ENCODE data around the gene CMTM6.
"Not testable (repeated sequence)": the region's sequence is repeated elsewhere in the genome, so short reads cannot be mapped to it uniquely, and the experiment has no call there.

Gene CMTM6

DNA sequence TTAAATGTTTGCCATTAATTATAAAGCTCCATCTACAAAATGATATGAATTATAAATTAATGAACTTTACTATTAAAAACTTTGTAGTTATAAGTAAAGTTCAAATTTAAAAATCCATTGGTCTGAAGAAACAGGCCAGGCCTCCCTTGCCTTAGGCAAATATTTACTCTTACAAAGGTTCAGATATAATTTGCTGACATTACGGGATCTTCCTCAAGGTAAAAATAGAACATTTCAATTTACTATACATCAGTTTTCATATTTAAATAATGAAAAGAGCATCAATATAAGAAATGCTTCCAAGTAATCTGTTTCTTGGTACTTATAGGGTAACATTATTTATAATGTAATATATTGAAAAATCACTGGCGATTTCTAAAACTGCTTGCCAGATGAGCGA is 3.7 kb downstream of the CMTM6 start:
- no peak for DNase-seq

DNA sequence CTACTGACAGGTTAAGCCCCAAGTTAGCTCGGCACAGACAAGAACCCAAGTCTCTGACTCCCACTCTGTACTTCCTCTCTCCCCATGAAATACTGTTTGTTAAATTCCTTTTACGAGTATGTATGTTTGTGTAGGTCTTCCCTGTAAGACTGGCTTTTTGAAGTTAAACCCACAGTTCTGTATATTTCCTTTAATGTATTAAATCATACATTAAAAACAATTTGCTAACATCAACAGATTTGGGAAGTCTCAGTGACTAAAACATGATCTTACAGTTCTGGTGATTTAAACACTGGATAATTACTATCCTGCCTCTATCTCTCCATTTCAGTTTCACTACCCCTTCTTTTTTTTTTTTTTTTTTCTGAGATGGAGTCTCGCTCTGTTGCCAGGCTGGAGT is 4.4 kb downstream of the CMTM6 start:
- DNase-seq, result no peak

DNA sequence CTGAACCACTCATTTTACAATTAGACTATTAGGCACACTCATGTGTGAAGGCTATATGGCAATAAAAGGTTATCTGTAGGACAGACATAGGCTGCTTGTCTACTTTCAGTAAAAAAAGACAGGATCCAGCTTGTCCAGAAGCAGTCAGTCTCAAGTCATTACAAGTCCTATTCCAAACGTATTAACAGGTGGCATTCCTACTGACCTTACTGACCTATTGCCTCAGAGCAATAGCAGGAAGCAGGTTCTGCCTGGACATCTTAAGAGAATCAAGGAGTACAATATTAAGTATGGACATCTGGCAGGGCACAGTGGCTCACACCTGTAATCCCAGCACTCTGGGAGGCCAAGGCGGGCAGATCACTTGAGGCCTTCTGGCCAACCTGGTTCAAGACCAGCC is 7.0 kb downstream of the CMTM6 start:
- no peak for DNase-seq

DNA sequence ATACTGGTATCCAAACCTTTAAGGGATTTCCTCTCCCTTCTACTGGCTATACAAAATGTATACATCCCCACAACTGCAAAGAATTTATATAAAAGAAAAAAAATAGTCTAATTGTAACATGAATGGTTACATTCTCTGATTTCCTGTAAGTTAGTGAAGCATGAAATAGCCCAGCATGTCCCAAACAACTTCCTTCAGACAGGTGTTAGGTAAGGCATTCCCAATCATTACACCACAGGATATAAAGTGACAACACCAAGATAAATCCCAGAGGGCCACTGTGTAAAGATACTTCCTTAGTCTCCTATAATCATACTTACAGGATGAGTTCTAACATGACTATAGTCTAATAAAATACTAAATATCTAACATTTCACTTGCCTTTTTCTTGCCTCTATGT is 7.6 kb downstream of the CMTM6 start:
- no peak for DNase-seq

DNA sequence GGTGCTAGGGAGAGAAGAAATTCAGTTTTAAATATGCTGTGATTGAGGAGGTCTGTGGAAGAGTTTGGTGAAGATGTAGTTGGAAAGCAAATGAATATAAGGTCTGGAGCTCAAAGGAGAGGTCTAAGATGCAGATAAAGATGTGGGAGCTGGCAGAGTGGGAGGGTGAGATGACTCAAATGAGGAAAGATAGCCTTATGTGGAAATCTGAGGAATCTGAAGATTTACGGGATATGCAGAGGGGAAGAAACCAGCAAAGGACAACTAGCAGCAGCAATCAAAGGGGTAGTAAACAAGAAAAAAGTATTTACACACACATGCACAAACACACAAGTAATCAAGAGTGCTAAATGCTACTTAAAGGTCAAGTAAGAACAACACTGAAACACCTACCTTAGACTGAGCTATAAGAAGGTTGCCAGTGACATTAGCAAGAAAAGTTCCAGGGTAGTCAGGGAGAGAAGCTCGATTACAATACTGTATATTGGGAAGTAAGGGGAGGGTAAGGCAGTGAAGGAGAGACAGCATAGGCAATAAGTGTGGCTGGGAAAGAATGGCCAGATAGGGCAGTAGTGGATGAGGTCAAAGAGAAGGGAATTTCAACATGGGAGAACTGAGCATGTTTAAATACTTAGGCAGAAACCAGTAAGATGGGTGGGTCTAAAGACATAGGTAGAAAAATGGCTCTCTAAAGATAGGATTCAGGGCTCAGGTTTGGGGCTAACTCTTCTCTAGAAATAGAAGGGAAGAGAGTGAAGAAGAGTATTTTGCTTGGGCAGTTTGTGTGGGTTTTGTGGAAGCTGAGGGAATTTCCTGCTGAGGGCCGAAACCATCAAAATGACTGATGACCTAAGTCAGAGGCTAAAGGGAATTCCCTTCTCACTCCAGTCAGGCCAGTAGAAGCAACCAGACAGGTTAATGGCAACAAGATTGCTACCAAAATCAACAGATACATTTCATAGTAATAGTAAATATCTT is 8.9 kb downstream of the CMTM6 start:
- no peak for DNase-seq

DNA sequence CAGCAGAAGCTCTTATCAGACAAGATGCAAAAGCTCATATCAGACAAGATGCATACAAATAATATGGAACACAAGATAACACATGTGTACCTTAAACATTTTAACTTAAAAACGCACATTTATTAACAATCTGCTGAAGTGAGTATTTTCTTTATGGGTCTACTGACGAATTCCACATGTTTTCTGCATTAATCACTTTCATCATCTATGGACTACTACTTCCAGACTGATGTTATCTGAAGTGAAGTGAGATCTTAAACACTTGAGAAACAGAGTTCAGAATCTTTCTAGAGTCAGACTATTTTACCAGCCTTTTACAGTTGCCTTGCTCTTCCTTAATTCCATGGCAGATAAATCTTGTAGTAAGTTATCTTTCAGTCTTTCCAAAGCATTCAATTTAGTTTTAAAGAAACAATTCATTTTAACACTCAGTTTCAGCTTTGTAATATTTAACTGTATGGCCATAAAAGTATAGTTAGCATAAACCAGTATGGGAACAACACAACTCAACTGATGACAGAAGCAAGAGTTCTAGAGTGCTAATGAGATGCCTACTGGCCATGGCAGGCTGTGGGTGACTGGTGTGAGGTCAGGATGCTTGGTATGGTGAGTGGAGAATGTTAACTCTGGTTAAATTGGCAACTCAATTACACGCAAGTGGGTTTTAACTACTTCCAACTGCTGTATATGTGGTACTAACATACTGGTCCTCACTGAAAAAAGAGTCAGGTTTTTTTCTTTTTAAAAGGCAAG is 9.8 kb downstream of the CMTM6 start:
- no peak for DNase-seq

DNA sequence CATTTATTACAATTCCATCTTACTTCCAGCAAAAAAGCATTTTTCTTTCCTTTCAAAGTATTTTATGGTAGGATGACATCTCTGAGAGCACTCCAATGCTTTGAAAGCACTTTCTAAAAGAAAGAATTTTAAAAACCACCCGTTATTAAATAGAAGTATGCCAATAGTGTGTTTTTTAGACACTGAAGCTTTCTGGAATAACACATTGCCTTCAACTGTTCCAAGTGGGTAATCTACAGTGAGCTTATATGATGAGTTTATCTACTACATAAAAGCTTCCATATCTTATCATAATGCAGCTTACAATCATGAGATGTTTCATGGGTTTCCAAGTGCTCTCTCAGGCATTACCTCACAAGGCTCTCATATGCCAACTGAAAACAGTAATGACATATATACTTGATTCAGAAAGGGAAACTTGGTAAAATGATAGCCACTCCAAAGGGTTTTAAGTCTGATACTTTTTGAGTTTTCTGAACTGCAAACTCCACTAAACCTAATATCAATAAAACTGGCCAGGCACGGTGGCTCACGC is 14.1 kb downstream of the CMTM6 start:
- no peak for DNase-seq

DNA sequence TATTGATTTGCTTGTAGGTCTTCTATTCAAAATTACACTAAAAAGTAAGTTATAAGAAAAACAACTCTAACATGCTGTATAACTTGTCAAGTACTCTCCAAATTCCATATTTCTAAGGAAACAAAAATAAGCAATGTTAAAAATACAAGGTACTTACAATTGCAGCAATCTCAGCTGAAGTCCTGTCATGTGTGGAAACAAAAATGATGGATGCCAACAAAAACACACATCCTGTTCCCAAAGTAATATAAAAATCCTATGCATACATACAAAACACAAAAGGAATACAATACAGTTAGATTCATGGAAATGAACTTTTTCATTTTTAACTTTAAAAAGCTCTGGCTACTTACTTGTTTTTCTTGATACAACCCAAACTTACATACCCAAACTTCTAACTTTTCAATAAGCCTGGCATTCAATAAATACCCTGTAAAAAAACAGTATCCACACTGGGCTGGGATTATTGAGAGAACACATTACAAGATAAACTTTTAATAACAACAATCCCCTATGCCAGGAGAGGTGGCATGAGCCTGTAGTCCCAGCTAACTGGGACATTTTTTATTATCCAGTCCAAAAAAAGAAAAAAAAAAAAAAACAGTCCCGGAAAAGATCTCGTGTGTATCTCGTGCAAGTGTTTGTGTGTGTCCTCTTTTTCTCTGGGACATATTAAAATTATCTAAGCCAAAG is 14.7 kb downstream of the CMTM6 start:
- no peak for DNase-seq

DNA sequence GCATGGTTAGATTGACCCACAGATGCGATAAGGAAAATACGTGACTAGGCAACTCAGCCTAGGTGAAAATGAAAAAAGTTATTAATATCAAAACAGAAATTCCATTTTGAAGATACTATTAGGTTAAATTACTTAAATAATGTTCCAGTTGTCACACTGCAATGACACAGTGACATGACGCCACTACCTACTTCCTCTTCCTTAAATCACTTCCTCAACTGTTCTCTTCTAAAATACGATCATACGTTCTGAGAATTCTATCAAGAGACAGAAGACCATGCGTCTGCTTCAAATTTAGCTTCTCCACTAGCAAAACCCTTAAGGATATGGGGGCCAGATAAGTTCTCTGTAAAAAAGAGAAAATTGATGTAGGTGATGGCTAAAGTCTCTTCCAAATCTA is 18.2 kb downstream of the CMTM6 start:
- DNase-seq, result no peak

DNA sequence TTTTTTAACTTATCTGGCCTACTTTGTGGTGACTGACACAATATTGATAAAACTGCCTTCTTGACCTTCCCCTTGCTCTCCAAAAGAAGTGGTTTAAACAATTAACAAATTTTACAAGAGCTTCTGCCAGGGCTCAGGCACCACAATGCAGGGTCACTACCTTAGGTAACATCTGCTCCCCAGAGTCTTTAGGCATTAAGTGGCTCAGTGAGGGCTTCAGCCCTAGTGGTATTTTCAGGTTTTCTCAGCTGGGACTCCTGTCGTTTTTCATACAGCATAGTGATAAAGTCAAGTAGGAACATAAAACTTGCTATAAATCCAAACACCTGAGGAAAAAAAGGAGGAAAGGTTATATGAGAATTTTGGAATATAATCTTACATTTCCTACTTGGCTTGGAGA is 18.9 kb downstream of the CMTM6 start:
- DNase-seq, result no peak

DNA sequence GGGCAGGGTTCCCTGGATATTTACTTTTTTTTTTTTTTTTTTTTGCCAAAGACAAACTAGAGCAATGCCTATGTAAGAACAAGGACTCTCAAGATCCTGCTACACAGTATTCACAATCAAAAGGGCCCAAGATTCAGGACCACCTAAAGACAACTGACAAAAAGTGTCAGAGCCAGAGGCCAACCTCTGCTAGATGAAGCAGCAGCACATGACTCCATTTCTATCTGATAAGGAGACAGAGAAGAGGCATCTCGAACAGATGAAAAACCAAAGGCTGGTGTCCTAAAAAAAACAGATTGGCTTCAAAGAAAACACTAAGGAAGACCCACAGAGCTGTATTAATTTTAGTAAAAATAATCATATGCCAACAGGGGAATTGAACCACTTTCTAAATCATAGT is 20.0 kb downstream of the CMTM6 start:
- DNase-seq, result no peak

DNA sequence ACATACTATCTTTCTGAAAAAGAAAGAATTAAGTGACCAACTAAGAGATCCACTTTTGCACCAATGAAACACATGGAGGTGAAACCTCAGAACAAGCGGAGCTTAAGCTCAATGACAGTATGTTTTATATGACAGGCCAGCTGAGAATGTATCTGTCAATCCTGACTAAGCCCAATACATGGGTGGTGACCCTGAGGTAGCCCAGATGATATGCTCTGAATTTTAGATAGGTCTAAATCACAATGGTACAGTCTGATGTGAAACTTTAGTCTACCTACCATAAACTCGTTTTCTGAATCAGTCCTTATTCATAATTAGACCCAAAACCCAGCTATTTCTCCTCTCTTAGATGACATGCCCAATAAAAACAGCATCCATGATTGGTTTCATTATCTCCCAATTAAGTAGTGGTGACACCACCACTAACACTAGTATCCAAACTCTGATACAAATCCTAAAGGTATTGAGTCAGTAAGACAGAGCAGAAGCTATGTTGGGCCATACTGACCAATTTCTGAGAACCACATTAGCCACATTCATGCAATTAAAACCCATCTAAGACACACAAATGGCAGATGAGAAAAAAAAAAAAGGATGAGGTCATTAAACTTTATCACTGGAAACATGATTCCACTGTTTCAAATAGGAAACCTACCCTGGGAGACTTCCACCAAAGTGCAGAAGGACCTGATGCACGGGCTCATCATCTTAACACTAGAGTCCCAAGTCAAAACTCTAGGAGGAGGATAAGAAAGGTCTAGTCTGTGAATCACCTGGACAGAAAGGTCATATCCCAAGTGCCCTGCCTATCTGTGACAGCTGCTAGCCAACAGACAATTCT is 20.6 kb downstream of the CMTM6 start:
- no peak for DNase-seq

DNA sequence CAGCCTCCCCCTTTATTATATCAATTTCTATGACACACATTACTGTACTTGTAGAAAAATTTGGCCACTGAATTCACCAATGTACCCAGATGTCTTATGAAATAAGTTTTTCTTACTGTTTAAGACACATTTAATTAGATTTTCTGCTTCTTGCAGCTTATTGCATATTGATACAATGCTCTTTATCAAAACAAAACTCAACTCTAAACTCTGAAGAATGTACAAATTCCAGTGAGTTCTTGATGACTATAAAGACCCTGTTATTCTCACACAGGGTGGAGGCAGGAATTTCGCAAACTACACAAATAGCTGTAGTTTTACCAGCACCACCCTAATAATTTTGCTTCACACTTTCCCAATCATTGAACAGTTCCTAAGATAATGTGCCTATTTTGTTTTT is 22.0 kb downstream of the CMTM6 start:
- no peak for DNase-seq

DNA sequence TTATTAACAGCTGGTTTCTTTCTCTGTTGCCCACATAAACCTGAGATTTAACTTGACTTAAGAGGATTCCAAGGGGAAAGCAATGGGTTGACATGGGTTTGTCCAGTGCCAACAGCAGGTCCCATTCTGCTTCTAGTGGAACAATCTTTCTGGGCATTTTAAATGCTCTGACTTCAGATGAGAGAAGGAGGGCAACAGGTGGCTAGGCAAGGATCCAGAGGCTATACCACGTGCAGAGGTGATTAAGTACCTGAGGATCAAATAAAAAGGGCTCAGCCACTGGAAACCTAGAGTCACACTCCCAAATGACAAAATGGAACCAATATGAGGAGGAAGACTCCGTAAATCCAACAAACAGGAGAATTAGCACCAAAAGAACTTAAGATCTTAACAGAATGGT is 28.5 kb downstream of the CMTM6 start:
- DNase-seq, result no peak

DNA sequence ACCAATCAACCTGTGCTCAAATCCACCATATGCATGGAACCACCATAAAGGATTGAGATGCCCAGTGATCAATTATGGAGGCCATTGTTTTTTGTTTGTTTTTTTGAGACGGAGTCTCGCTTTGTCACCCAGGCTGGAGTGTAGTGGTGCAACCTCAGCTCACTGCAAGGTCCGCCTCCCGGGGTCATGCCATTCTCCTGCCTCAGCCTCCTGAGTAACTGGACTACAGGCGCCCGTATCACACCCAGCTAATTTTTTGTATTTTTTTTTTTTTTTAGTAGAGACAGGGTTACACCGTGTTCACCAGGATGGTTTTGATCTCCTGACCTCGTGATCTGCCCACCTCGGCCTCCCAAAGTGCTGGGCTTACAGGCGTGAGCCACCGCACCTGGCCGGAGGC is 30.5 kb downstream of the CMTM6 start:
- not testable (repeated sequence) for DNase-seq

DNA sequence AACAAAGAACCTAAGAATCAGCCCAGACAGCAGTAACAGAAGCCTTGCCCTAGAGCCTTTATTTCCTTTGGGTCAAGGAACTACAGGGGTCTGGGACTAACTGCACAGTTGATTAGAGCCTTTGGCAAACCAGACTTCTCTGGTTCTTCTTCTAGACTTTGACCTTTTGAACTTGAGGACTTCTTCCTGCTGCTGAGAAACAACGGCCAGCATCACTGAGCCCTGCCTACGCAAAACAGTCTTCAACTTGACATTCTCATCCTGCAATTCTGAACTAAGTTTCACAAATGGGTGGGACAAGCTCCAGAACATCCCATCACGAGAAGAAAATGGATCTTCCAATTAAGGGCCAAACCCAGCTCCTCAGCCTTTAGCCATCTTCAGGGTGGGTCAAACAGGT is 31.4 kb downstream of the CMTM6 start:
- no peak for DNase-seq

DNA sequence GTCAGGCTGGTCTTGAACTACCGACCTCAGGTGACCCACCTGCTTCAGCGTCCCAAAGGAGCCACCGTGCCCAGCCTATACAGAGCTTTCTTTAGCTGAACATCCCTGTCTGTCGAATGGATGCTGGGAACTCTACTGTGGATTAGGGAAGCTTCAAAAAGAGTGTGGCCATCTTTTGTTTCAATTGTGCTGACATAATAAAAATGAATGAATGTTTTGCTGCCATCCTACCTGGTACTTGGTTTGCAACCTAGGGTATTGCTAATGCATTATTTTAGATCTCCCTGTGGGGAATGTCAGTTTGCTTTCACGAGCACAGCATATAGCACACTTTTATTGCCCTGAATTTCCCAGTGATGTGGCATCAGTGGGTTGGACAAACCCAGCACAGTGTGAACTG is 32.3 kb downstream of the CMTM6 start:
- DNase-seq, result no peak

DNA sequence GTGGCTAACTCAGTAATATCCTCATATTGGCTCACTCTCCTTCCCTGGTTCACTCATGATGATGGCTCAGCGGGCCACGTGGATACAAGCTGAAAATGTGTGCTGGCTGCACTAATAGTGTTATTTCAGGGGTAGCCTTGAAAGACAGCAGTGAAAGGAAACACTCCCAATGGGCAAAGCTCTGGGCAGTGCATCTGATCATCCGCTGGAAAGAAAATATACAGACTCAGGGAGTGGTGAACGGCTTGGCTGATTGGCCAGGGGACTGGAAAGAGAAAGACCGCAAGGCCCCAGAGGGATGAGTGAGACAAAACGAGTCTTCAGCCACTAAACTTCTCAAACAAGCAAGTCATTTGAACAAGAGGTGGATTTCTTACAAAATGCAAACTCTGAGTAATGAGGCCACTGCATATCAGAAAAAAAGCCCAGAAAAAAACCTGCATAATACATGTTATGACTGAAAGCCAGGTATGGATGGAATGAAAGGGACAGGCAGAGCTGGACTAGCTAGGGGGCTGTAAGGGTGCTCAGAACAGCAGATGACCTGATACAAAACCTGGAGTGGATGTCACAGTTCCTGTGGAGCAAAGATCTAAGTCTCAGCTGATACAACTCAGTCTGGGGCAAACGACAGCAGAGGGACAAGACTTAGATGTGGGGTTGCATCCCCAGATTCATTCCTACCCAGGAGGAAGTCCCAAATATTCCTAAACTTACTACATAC is 33.3 kb downstream of the CMTM6 start:
- no peak for DNase-seq

DNA sequence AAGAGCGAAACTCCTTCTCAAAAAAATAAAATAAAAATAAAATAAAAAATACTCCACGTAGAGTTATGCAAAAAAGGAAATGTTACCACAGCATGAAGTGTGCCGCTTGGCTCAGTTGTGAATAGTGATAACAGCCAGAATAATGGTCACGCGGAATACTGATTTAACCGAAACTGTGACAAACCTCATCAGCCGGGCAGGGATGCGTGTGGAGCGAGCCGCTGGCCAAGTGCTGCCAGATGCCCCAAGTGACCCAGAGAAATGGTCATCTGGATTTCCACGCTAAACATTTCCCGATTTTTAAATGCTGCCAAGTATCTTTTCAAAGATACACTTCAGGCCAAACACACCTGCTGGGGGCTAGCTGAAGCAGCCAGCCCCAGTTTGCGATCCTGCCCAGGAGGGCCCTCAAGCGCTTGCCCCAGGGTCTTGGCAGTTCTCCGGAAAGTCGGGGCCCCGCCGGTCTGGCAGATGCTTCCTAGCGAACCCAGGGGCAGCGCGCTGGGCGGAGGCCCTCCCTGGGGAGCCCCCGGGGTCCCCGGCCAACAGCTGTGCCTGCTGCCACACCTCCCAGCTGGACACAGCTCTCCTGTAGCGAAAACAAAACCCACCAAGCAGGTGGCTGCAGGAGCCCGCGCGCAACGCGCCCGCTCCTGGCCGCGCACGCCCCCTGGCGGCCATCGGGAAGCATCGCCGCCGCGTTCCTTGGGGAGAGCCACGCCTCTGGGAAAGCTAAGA is 35.1 kb downstream of the CMTM6 start:
- DNase-seq, result peak; percentile 67

DNA sequence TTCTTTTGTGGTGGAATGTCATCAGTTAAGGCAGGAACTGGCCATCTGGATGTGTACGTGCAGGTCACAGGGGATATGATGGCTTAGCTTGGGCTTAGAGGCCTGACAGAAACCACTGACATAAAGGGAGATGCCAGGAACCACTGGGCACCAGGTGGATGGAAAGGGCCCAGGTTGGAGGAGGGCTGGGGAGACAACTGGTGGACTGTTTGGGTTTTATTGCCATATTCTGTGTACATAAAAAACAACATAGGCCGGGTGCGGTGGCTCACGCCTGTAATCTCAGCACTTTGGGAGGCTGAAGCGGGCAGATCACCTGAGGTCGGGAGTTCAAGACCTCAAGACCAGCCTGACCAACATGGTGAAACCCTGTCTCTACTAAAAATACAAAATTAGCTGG is 35.8 kb downstream of the CMTM6 start:
- not testable (repeated sequence) for DNase-seq

DNA sequence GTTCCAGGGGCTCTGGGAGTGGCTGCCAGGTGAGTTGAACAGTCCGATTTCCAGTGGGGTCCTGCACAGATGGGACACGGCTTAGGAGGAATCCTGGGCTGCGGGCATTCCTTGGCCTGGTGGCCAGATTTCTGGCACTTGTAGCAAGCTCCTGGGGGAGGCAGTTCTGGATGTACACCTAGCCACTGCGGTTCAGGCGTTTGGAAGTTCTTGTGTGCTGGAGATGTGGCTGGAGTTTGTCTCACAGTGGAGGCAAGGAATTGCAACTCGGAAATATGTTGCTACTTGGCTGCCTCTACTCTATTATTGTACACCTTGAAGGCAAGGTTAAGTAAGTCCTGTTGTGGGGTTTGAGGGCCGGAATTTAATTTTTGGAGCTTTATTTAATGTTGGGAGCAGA is 37.9 kb downstream of the CMTM6 start:
- DNase-seq, result not testable (repeated sequence)
